GM19240 (cell line): Measurements from ENCODE around the gene FLT3LG.

Source experiments
- DNase-seq: peaks from one replicate; pipeline ENCODE4 v3.0.0; 2011; ENCODE audit warnings: low spot score; ENCODE audit not compliant: insufficient read length

Gene FLT3LG

GRCh38 chr19:49487277-49488045 is 13.4 kb downstream of the FLT3LG start, which contains the start of gene RPL13A:
RPL13A (plus strand) TSS chr19:49487608; CDS start chr19:49487630, 22 bp downstream.
- DNase-seq: peak; percentile 94

GRCh38 chr19:49488046-49488862 is 14.2 kb downstream of the FLT3LG start:
- DNase-seq: no peak

- no peak for DNase-seq
These were observed 15.0 kb downstream of the FLT3LG start for GRCh38 chr19:49488863-49489537.

GRCh38 chr19:49489601-49490167 is 15.7 kb downstream of the FLT3LG start:
- no peak for DNase-seq

- no peak for DNase-seq
These were observed 16.4 kb downstream of the FLT3LG start for GRCh38 chr19:49490287-49491029.

DNA sequence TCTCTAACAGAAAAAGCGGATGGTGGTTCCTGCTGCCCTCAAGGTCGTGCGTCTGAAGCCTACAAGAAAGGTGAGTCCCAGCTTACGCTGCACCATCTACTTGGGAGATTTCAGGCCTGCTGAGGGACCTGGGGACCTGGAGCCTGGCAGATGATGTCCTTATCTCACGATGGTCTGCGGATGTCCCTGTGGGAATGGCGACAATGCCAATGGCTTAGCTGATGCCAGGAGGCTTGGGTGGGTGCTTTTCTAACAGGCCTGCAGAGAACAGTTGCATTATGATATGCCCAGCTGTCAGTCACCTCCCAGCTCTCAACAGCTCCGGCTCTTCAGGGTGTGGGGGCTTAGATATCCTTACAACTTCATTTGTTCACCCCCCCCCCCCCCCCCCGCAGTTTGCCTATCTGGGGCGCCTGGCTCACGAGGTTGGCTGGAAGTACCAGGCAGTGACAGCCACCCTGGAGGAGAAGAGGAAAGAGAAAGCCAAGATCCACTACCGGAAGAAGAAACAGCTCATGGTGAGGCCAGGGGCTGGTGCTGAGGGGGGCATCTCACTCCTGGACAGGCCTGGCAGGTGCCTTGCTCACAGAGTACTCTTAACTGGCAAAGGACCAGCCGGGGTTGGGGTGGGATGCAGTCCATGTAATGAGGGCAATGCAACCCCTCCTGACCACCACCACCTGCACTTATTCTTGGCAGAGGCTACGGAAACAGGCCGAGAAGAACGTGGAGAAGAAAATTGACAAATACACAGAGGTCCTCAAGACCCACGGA is 17.2 kb downstream of the FLT3LG start:
- no peak for DNase-seq

- no peak for DNase-seq
These were observed 18.0 kb downstream of the FLT3LG start for GRCh38 chr19:49491804-49492572.

DNA sequence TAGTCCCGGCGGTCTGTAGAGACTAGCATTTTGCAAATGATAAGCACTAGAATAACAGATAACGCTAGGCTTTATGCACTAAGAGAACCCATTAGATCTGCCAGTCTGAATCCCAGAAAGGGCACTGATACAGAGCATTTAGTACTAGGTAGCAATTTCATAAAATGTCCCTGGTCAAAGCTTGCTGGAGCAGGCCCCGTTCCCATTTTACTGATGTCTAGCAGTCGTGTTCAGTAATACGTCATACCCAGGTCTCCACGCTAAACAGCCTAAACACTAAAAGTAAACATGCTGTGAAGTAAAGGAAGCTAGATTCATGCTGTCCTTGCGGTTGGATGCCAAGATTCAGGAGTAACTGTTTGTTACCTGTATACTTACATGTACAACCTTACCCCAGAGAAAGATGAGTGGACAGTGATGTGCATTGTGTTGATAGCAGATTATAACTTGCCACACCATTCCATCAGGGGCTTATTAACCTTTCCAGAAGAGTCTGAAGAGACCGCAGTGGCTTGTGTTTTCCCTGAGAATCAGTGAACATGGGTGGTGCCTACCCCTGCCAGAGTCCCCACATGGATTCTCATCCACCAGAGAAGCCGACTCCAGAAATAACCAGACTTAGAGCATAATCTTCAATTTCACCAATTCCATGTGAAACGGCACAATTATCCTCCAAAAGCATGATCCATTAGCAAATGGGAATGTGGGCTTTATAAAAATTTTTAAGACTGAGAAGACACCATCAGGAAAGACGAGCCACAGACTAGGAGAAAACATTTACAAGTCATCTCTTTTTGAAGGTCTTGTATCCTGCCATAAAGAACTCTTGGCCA is 18.8 kb downstream of the FLT3LG start:
- no peak for DNase-seq

GRCh38 chr19:49496574-49497008 is 22.6 kb downstream of the FLT3LG start:
- no peak for DNase-seq

DNA sequence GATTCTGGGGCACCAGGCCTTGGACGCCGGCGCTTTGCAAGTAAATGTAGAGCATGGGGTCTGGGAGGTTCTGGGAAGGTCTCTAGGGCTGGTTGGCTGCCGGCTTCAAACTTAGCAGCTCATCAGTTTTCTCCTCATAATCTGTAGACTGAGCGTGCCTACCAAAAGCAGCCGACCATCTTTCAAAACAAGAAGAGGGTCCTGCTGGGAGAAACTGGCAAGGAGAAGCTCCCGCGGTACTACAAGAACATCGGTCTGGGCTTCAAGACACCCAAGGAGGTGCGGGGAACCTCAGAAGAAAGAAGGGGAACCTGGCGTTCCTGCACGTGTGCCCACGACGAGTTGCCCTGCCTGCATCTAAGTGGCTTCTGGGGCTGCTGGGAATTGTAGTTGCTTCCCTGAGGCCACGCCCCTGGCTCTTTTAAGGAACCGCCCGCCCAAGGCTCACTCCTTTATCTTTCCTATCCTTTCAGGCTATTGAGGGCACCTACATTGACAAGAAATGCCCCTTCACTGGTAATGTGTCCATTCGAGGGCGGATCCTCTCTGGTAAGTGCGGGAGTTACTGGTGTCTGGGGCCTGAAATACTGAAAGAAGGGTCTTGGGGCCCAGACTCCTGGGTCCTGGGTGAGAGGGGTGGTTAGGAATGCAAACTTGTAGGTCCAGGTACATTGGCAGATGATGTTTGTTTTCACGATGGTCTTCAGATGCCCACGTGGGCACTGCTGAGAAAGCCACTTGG is 23.2 kb downstream of the FLT3LG start:
- DNase-seq: peak; percentile 42

DNA sequence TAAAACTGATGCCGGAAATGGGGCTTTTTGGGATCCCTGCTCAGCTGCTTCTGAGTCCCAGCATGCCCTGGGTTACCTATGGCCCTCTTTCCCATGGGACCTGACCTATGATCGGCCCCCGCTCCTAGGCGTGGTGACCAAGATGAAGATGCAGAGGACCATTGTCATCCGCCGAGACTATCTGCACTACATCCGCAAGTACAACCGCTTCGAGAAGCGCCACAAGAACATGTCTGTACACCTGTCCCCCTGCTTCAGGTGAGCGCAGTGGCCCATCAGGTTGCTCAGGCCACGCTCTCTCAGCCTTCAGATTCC is 23.7 kb downstream of the FLT3LG start:
- DNase-seq: no peak

DNA sequence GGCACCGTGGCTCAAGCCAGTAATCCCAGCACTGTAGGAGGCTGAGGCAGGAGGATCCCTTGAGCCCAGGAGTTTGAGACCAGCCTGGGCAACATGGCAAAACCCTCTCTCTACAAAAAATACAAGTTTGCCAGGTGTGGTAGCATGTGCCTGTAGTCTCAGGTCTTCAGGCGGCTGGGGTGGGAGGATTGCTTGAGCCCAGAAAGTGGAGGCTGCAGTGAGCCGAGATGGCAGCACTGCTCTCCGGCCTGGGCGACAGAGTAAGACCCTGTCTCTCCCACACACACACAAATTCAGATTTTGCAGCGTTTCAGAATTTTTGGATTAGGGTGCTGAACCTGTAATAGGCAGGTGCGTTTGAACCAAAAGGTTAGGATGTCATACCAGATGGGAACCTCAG is 24.5 kb downstream of the FLT3LG start:
- DNase-seq: no peak

- DNase-seq: no peak
These were observed 25.1 kb downstream of the FLT3LG start for GRCh38 chr19:49499030-49499670.

DNA sequence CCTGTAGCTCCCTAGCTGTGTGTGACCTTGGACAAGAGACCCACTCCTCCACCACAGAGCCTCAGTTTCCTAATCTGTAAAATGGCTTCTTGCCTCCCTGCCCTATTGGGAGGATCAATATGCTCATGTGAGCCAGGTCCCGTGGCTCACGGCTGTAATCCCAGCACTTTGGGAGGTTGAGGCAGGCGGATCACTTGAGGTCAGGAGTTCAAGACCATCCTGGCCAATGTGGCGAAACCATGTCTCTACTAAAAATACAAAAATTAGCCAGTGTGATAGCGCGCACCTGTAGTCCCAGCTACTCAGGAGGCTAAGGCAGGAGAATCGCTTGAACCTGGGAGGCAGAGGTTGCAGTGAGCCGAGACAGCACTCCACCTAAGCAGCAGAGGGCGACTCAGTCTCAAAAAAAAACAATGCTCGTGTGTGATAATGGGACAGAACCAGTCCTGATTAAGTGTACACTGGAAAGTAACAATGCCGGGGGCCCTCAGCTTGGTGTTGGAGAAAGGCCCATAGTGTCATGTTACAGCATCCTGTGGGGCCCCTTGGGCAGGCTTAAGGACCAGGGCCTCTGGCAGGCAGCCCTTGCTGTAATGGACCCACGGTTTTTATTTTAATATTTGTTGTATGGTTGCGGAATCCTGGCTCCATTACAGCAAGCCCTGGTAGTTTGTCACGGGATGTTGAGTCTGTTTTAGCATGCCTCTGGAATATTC is 29.0 kb downstream of the FLT3LG start:
- DNase-seq: no peak

DNA sequence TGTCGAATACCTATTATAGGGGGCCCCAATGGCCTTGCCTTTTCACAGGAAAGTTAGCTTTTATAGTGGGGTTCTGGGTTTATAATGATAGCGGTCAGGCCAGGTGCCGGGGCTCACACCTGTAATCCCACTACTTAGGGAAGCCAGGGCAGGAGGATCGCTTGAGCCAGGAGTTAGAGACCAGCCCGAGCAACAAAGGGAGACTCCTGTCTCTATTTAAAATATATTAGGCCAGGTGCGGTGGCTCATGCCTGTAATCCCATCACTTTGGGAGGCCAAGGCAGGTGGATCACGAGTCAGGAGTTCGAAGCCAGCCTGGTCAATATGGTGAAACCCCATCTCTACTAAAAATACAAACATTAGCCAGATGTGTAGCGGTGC is 29.6 kb downstream of the FLT3LG start:
- no peak for DNase-seq

GRCh38 chr19:49506575-49507105 is 32.6 kb downstream of the FLT3LG start:
- DNase-seq: peak; percentile 71
